H1 (cell line): ENCODE data around the gene SENP2. TPM values are rescaled to one million over a fixed set of nuclear protein-coding genes. Genes with fewer than 3 reads are reported as not detected.

Experiments
- CTCF ChIA-PET: fragments of 300-600 bp; sonication (Branson Sonifier 250); formaldehyde crosslinking; loops from one replicate; lab custom pipeline; 2021; ENCODE audit not compliant: partially characterized antibody; lab: Charles Lee
- POLR2A ChIA-PET: fragments of 300-600 bp; sonication (Branson Sonifier 250); formaldehyde crosslinking; loops from one replicate; lab custom pipeline; 2021; ENCODE audit warnings: inconsistent platforms; ENCODE audit not compliant: partially characterized antibody; lab: Charles Lee
- DNase-seq, 2 experiments: peaks; one replicate each; pipeline versions ENCODE4 v3.0.0 to v3.0.0-alpha.2; 2010 to 2022; ENCODE audit warnings: low spot score in 2 of 2, low read depth in 1 of 2, mixed read lengths in 1 of 2
- FAIRE-seq: peaks from 2 replicates; lab custom pipeline; 2011; peaks lifted over from hg19 to GRCh38; lab: Jason Lieb, UNC
- H2AFZ ChIP-seq: 2 replicates; pipeline ENCODE4 v1.8.1; 2012; ENCODE audit warnings: low read length, inconsistent platforms
- H2AK5ac ChIP-seq: 2 replicates; pipeline ENCODE4 v1.6.1; 2013; ENCODE audit warnings: low read depth, low read length
- H2BK120ac ChIP-seq: replicated peaks from 2 replicates; pipeline ENCODE3; 2013; ENCODE audit warnings: low read depth, low read length, inconsistent platforms
- H2BK12ac ChIP-seq: 2 replicates; pipeline ENCODE4 v1.6.1; 2013; ENCODE audit warnings: low read depth, low read length
- H2BK15ac ChIP-seq: 2 replicates; pipeline ENCODE4 v1.6.1; 2013; ENCODE audit warnings: low read length
- H2BK20ac ChIP-seq: 2 replicates; pipeline ENCODE4 v1.6.1; 2013; ENCODE audit warnings: low read length
- H2BK5ac ChIP-seq: 2 replicates; pipeline ENCODE4 v1.6.1; 2013; ENCODE audit warnings: low read depth, low read length
- H3K14ac ChIP-seq: 2 replicates; pipeline ENCODE4 v1.6.1; 2013; ENCODE audit warnings: inconsistent platforms; ENCODE audit not compliant: insufficient read length
- H3K18ac ChIP-seq: 2 replicates; pipeline ENCODE4 v1.6.1; 2013; ENCODE audit warnings: low read length; ENCODE audit errors: extremely low read depth
- H3K23ac ChIP-seq: 2 replicates; pipeline ENCODE4 v1.6.1; 2013; ENCODE audit warnings: inconsistent platforms; ENCODE audit not compliant: insufficient read length
- H3K23me2 ChIP-seq: 2 replicates; pipeline ENCODE4 v1.6.1; 2013; ENCODE audit warnings: low read depth, low read length
- H3K27ac ChIP-seq: 2 replicates; pipeline ENCODE4 v1.6.1; 2011; ENCODE audit warnings: low read depth, low read length, inconsistent platforms
- H3K27me3 ChIP-seq, 4 experiments: replicated peaks in 1 of 4; 1 replicate in 1 of 4; 2 replicates in 3 of 4; pipeline versions ENCODE4 v1.6.1 to v1.8.1; 2011 to 2013; ENCODE audit warnings: low read length in 3 of 4, mild to moderate bottlenecking in 3 of 4, inconsistent platforms in 2 of 4, mixed read lengths in 2 of 4, moderate library complexity in 1 of 4; ENCODE audit not compliant: control insufficient read depth in 3 of 4, insufficient read depth in 3 of 4; ENCODE audit errors: extremely low read depth in 1 of 4
- H3K36me3 ChIP-seq, 4 experiments: 2 replicates each; pipeline versions ENCODE4 v1.6.1 to v1.8.1; 2011 to 2013; ENCODE audit warnings: mild to moderate bottlenecking in 4 of 4, low read length in 3 of 4, moderate library complexity in 2 of 4, control low read depth in 1 of 4, inconsistent platforms in 1 of 4; ENCODE audit not compliant: insufficient read depth in 4 of 4, control insufficient read depth in 2 of 4
- H3K4ac ChIP-seq: replicated peaks from 2 replicates; pipeline ENCODE3; 2013; ENCODE audit warnings: low read length, low read depth, mixed read lengths, inconsistent platforms; ENCODE audit not compliant: insufficient read length
- H3K4me1 ChIP-seq, 4 experiments: replicated peaks in 1 of 4; 1 replicate in 1 of 4; 2 replicates in 3 of 4; pipeline versions ENCODE4 v1.6.1 to v1.8.1; 2011 to 2013; ENCODE audit warnings: low read length in 3 of 4, inconsistent platforms in 2 of 4, mixed read lengths in 1 of 4; ENCODE audit not compliant: insufficient read depth in 4 of 4, control insufficient read depth in 3 of 4
- H3K4me2 ChIP-seq, 2 experiments: 2 replicates each; pipeline versions ENCODE4 v1.6.1 to v1.8.1; 2011 to 2013; ENCODE audit warnings: low read depth in 2 of 2, low read length in 2 of 2, control low read depth in 1 of 2, inconsistent platforms in 1 of 2, mild to moderate bottlenecking in 1 of 2; ENCODE audit not compliant: insufficient read depth in 1 of 2
- H3K4me3 ChIP-seq, 4 experiments: fragments of 200-600, 300-600 bp in 1 of 4; sonication (generic), shearing (Covaris generic), sonication (Bioruptor Twin) in 1 of 4; 2 replicates each; pipeline versions ENCODE4 v1.5.1 to v1.8.1; 2011 to 2016; ENCODE audit warnings: low read length in 4 of 4, low read depth in 3 of 4, control low read depth in 2 of 4, inconsistent platforms in 2 of 4, mild to moderate bottlenecking in 2 of 4, mixed read lengths in 1 of 4, moderate library complexity in 1 of 4; ENCODE audit not compliant: insufficient read depth in 2 of 4; ENCODE audit errors: extremely low read depth in 1 of 4
- H3K56ac ChIP-seq: replicated peaks from 2 replicates; pipeline ENCODE3; 2013; ENCODE audit warnings: low read depth, mild to moderate bottlenecking, mixed read lengths, low read length, inconsistent platforms; ENCODE audit not compliant: insufficient read length
- H3K79me1 ChIP-seq: 2 replicates; pipeline ENCODE4 v1.6.1; 2013; ENCODE audit warnings: low read depth, low read length, control low read depth
- H3K79me2 ChIP-seq, 2 experiments: 2 replicates each; pipeline versions ENCODE4 v1.6.1 to v1.8.1; 2012 to 2013; ENCODE audit warnings: low read length in 2 of 2, mild to moderate bottlenecking in 2 of 2, inconsistent platforms in 1 of 2; ENCODE audit not compliant: insufficient read depth in 2 of 2, control insufficient read depth in 1 of 2
- H3K9ac ChIP-seq, 4 experiments: replicated peaks in 1 of 4; 1 replicate in 1 of 4; 2 replicates in 3 of 4; pipeline versions ENCODE4 v1.6.1 to v1.8.1; 2011 to 2013; ENCODE audit warnings: low read depth in 3 of 4, low read length in 3 of 4, control low read depth in 2 of 4, mild to moderate bottlenecking in 2 of 4, moderate library complexity in 2 of 4, inconsistent platforms in 1 of 4; ENCODE audit errors: extremely low read depth in 1 of 4
- H3K9me3 ChIP-seq, 2 experiments: 2 replicates each; pipeline versions ENCODE4 v1.6.1 to v1.8.1; 2012 to 2013; ENCODE audit warnings: mild to moderate bottlenecking in 2 of 2, moderate library complexity in 2 of 2, control low read depth in 1 of 2, inconsistent platforms in 1 of 2, low read depth in 1 of 2, low read length in 1 of 2, mixed read lengths in 1 of 2; ENCODE audit not compliant: insufficient read depth in 2 of 2
- H4K20me1 ChIP-seq, 2 experiments: replicated peaks in 1 of 2; 2 replicates each; pipeline versions ENCODE3 to v1.8.1; 2011 to 2013; ENCODE audit warnings: inconsistent platforms in 2 of 2, low read length in 2 of 2, mild to moderate bottlenecking in 1 of 2; ENCODE audit not compliant: insufficient read depth in 2 of 2, control insufficient read depth in 1 of 2
- H4K5ac ChIP-seq: 2 replicates; pipeline ENCODE4 v1.6.1; 2013; ENCODE audit warnings: low read length, low read depth, mixed read lengths, inconsistent platforms; ENCODE audit not compliant: insufficient read length
- H4K8ac ChIP-seq: 2 replicates; pipeline ENCODE4 v1.8.0; 2013; ENCODE audit warnings: mild to moderate bottlenecking, moderate library complexity, low read length, inconsistent platforms; ENCODE audit not compliant: insufficient read depth; ENCODE audit errors: extremely low read depth
- H4K91ac ChIP-seq: replicated peaks from 2 replicates; pipeline ENCODE3; 2013; ENCODE audit warnings: low read length, mixed read lengths, inconsistent platforms; ENCODE audit not compliant: insufficient read length
- ASH2L ChIP-seq: fragments of 200-600, 300-600 bp; sonication (generic); IDR thresholded peaks from one replicate; pipeline ENCODE4 v1.7.1; 2017; ENCODE audit warnings: low read length
- ATF2 ChIP-seq: IDR thresholded peaks from 2 replicates; pipeline ENCODE4 v1.6.1; 2012; ENCODE audit warnings: low read length, inconsistent platforms
- ATF3 ChIP-seq: IDR thresholded peaks from 2 replicates; pipeline ENCODE4 v1.6.1; 2011; ENCODE audit warnings: low read depth, mild to moderate bottlenecking, low read length; ENCODE audit not compliant: insufficient read depth
- BACH1 ChIP-seq: IDR thresholded peaks from 2 replicates; pipeline ENCODE4 v1.6.1; 2012; ENCODE audit warnings: low read length, improper control_type of control experiment
- CTBP2 ChIP-seq: IDR thresholded peaks from 2 replicates; pipeline ENCODE4 v1.7.0; 2011; ENCODE audit warnings: borderline replicate concordance, mild to moderate bottlenecking, moderate library complexity, mixed read lengths, low read length; ENCODE audit not compliant: insufficient read depth, insufficient read length
- EZH2 ChIP-seq: fragments of 200-600 bp; sonication (generic); IDR thresholded peaks from 2 replicates; pipeline ENCODE4 v1.7.1; 2012; ENCODE audit warnings: low read depth, mild to moderate bottlenecking, moderate library complexity, low read length, inconsistent platforms; ENCODE audit not compliant: severe bottlenecking
- HDAC2 ChIP-seq, 2 experiments: fragments of 300-600 bp in 1 of 2; sonication (generic) in 1 of 2; IDR thresholded peaks; 2 replicates each; pipeline ENCODE4 v1.6.1; 2011 to 2012; ENCODE audit warnings: low read depth in 2 of 2, low read length in 2 of 2, mild to moderate bottlenecking in 2 of 2, moderate library complexity in 2 of 2, borderline replicate concordance in 1 of 2, inconsistent platforms in 1 of 2
- NRF1 ChIP-seq: IDR thresholded peaks from 2 replicates; pipeline ENCODE4 v1.6.1; 2011; ENCODE audit warnings: mild to moderate bottlenecking, low read depth, low read length, improper control_type of control experiment
- SAP30 ChIP-seq: fragments of 300-600 bp; sonication (generic); IDR thresholded peaks from 2 replicates; pipeline ENCODE4 v1.7.1; 2012; ENCODE audit warnings: low read length, moderate library complexity, mild to moderate bottlenecking, inconsistent platforms; ENCODE audit not compliant: insufficient read depth, insufficient replicate concordance
- SUZ12 ChIP-seq: fragments of 200-600 bp; sonication (generic); IDR thresholded peaks from 2 replicates; pipeline ENCODE4 v1.6.1; 2012; ENCODE audit warnings: mild to moderate bottlenecking, inconsistent platforms, low read length, moderate library complexity, mixed read lengths
- ZNF274 ChIP-seq: IDR thresholded peaks from 2 replicates; pipeline ENCODE4 v1.7.0; 2012; ENCODE audit warnings: low read length, borderline replicate concordance; ENCODE audit errors: extremely low read depth
- polyA plus RNA-seq, 7 experiments: library from polyadenylated mRNA; depleted of rRNA in 3 of 7; stranded (reverse) in 5 of 7; unstranded in 2 of 7; fragments of >200 nt in 5 of 7; fragments of 200-250 nt in 2 of 7; gene quantifications; 1 replicate in 5 of 7; 2 replicates in 1 of 7; 4 replicates in 1 of 7; pipeline versions ENCODE4 v1.2.1 to v1.2.3, GENCODE V29; 2011 to 2013; ENCODE audit warnings: missing spikeins in 2 of 7, mixed read lengths in 2 of 7
- total RNA-seq: library from RNA; stranded (reverse); fragmentation: NEBNext Ultra II Directional; extraction: Animal tissue kit (Norgen Biotek cat#: 25700); gene quantifications from 2 replicates; pipeline ENCODE4 v1.2.1, GENCODE V29; 2021

The SENP2 gene
- total and polyA plus RNA-seq, 2 of the 8 experiments (the other 6 are each of a cell fraction or from before 2014, with no cell fraction given): 25.2 to 69.3 TPM

- Histone ChIP-seq H2BK120ac (no peak overlapping the region), H3K9me3 (no peaks in the 10 kb centered on the region), H3K4me3 (no peak overlapping the region), H3K56ac (no peak overlapping the region), H2AK5ac (no peak overlapping the region), H3K79me2 (no peaks in the 10 kb centered on the region; a peak in 1 of 4 replicates), H4K20me1 (peaks cover 1 to 2% of the 10 kb centered on the region in 2 experiments), H3K4me2 (no peak overlapping the region), H3K27me3 (no peaks in the 10 kb centered on the region), H3K27ac (no peak overlapping the region), H3K23ac (no peak overlapping the region), H3K36me3 (peaks cover 19 to 76% (median 40%) of the 10 kb centered on the region in 4 experiments), H2BK15ac (no peak overlapping the region), H2BK20ac (no peak overlapping the region), H3K79me1 (no peaks in the 10 kb centered on the region), H3K23me2 (no peaks in the 10 kb centered on the region), H4K5ac (no peak overlapping the region), H4K91ac (no peak overlapping the region), H3K14ac (no peak overlapping the region), H2BK12ac (no peak overlapping the region), H3K18ac (no peak overlapping the region), H2AFZ (no peak overlapping the region), H2BK5ac (no peak overlapping the region), H3K4ac (no peak overlapping the region), H3K9ac (no peak overlapping the region), H4K8ac (no peak overlapping the region), H3K4me1 (no peaks in the 10 kb centered on the region)
- FAIRE-seq: no peak
- ChIA-PET POLR2A (interaction anchor here (0.7 to 1.4 kb wide), 4 partner anchors 9 to 299 kb away, joined by 3 to 6 read pairs (median 4); partner anchors contain the start of gene SENP2), CTCF (interaction anchor here (0.7 to 1.2 kb wide), 3 partner anchors 8 to 47 kb away, joined by 3 to 4 read pairs (median 3); no protein-coding TSS in a partner anchor)
- DNase-seq: no peak
- TF ChIP-seq SAP30 (no peak), ATF2 (no peak), SUZ12 (no peak), BACH1 (no peak), CTBP2 (no peak), ASH2L (no peak), HDAC2 (IDR thresholded peaks at IDR 0.05; ENCODE audit: borderline replicate concordance in 1 of 2, low read depth in 2 of 2, low read length in 2 of 2) (no peak), NRF1 (no peak), ATF3 (no peak), EZH2 (no peak), ZNF274 (no peak)
Measured at GRCh38 chr3:185605566-185605965, 19.5 kb downstream of the SENP2 start.
